Kidney epithelial cell (primary cell): ENCODE data around the gene KIDINS220. TPM values are rescaled to one million over a fixed set of nuclear protein-coding genes. Genes with fewer than 3 reads are reported as not detected.

Experiments
- DNase-seq: peaks from one replicate; pipeline ENCODE4 v3.0.0-alpha.2; 2010; ENCODE audit warnings: low read depth
- H3K27me3 ChIP-seq: 2 replicates; pipeline ENCODE4 v1.6.0; 2011; ENCODE audit warnings: low read length; ENCODE audit not compliant: control insufficient read depth, insufficient read depth
- H3K36me3 ChIP-seq: 2 replicates; pipeline ENCODE4 v1.5.1; 2011; ENCODE audit warnings: low read length; ENCODE audit not compliant: control insufficient read depth, insufficient read depth
- H3K4me3 ChIP-seq: 2 replicates; pipeline ENCODE4 v1.5.1; 2011; ENCODE audit warnings: low read depth, mild to moderate bottlenecking, control low read depth, low read length
- total RNA-seq: library from RNA; depleted of rRNA; stranded (reverse); fragments of >200 nt; gene quantifications from 2 replicates; pipeline ENCODE4 v1.2.3, GENCODE V29; 2015
- TF ChIP-seq, protein P1 (sequence below): IDR thresholded peaks from 2 replicates; pipeline ENCODE4 v1.5.1; 2011; ENCODE audit warnings: mild to moderate bottlenecking, moderate library complexity, low read length, control low read depth, inconsistent platforms; ENCODE audit not compliant: insufficient read depth, poor library complexity, severe bottlenecking

The KIDINS220 gene
- total RNA-seq, 1 donor from 2014 or later: 49.1 TPM

- H3K4me3 ChIP-seq: no peak overlapping the region
- TF ChIP-seq, protein P1, sequence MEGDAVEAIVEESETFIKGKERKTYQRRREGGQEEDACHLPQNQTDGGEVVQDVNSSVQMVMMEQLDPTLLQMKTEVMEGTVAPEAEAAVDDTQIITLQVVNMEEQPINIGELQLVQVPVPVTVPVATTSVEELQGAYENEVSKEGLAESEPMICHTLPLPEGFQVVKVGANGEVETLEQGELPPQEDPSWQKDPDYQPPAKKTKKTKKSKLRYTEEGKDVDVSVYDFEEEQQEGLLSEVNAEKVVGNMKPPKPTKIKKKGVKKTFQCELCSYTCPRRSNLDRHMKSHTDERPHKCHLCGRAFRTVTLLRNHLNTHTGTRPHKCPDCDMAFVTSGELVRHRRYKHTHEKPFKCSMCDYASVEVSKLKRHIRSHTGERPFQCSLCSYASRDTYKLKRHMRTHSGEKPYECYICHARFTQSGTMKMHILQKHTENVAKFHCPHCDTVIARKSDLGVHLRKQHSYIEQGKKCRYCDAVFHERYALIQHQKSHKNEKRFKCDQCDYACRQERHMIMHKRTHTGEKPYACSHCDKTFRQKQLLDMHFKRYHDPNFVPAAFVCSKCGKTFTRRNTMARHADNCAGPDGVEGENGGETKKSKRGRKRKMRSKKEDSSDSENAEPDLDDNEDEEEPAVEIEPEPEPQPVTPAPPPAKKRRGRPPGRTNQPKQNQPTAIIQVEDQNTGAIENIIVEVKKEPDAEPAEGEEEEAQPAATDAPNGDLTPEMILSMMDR: no peak
- H3K36me3 ChIP-seq: no peaks in the 10 kb centered on the region
- no peaks in the 10 kb centered on the region for H3K27me3 ChIP-seq
- DNase-seq: no peak
These were observed 83.8 kb downstream of the KIDINS220 start for GRCh38 chr2:8753609-8754008.

- Histone ChIP-seq H3K27me3 (no peaks in the 10 kb centered on the region), H3K36me3 (no peaks in the 10 kb centered on the region), H3K4me3 (no peak overlapping the region)
- DNase-seq: no peak
- TF ChIP-seq, protein P1: no peak
These were observed 85.0 kb downstream of the KIDINS220 start for GRCh38 chr2:8752385-8752784.

GRCh38 chr2:8750221-8750620 lies 87.2 kb downstream of the KIDINS220 start:
- no peak overlapping the region for H3K4me3 ChIP-seq
- TF ChIP-seq, protein P1: no peak
- DNase-seq: no peak
- no peaks in the 10 kb centered on the region for H3K36me3 ChIP-seq
- H3K27me3 ChIP-seq: no peaks in the 10 kb centered on the region

- TF ChIP-seq, protein P1: no peak
- DNase-seq: no peak
- no peaks in the 10 kb centered on the region for H3K36me3 ChIP-seq
- H3K27me3 ChIP-seq: no peaks in the 10 kb centered on the region
- no peak overlapping the region for H3K4me3 ChIP-seq
These were observed 94.2 kb downstream of the KIDINS220 start for GRCh38 chr2:8743261-8743660.

DNA sequence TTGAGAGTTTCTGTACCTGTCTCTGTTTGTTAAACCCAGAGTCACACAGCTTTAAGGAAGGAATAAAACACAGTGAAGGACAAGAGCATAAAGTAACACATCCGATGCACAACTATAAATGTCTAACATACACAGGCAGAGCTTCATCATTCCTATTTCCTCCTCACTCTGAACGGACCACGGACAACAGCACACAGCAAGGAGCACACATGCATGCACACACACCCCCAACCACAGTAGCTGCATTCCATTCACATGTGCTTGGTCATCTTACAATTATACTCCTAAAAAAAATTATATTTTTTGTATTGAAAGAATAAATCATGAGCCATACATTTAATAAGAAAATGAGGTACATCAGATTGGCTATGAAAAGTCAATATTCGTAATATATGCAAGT lies 97.3 kb downstream of the KIDINS220 start:
- no peak overlapping the region for H3K4me3 ChIP-seq
- no peaks in the 10 kb centered on the region for H3K27me3 ChIP-seq
- DNase-seq: no peak
- TF ChIP-seq, protein P1: no peak
- peaks cover 1% of the 10 kb centered on the region for H3K36me3 ChIP-seq

DNA sequence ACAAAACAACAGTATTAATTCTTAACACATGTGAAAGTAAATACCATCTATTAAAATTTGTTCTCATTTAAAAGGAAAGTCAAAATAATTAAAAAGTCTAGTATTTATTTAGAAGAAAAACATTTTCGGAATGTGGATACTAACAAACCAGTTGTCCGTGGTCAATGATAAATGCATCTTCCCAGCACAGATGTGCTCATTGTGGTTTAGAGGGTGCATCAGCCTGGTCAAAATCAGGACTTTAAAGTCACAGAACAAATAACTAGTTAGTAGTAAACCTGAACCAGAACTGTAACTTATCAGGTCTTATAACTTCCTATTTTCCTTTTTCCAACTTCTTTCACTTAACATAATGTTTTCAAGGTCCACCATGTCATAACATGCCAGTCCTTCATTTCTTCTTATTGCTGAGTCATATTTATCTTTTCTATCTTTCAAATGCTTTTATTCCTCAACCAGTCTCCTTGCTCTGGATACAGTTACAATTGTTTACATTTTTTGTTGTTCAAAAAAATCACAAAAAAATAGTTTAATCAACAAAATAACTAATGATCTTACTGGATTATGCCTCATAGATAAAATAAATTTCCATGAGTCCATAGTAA lies 99.7 kb downstream of the KIDINS220 start:
- Histone ChIP-seq H3K4me3 (no peak overlapping the region), H3K27me3 (no peaks in the 10 kb centered on the region), H3K36me3 (peaks cover 3% of the 10 kb centered on the region)
- no peak for DNase-seq
- TF ChIP-seq, protein P1: no peak
